Measurements from ENCODE around the gene PERM1. TPM values are rescaled to one million over a fixed set of nuclear protein-coding genes. Genes with fewer than 3 reads are reported as not detected.

The PERM1 gene
- total RNA-seq, 1 experiment from 2014 or later = 0.39 TPM

DNA sequence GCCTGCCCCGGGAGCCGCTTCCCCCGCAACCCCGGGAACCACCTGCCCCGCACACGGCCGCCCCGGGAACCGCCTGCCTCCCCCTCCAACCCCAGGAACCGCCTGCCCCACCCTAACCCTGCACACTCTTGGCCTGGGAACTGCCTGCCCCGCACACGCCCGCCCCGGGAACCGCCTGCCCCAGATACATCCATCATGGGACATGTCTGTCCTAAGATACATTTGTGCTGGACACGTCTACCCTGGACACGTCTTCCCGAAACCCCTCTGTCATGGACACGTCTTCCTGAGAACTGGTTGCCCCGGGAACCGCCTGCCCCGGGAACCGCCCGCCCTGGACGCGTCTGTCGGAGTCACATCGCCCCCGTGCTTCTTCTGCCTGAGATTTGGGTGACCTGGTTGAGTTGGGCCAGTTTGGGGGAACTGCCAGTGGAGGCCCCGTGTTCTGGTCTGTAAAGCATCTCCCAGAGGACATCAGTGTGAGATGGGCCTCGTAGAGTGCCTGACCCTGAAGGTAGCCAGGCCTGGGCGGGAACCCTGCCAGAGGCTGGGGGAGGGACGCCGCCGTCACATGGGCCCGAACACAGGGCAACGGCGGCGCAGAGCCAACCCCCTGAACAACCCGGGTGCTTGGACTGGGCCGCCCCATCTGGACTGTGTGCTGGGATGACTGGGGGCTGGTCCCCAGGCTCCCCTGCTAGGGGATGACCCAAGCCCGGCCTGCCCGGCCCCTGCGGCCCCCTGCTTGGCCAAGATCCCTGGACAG is 3.6 kb downstream of the PERM1 start:
- POLR2A ChIA-PET = no interaction called here
- no peak overlapping the region for H3K9ac ChIP-seq (ENCODE audit: low read length)
- no peak for ATAC-seq
- TF ChIP-seq, protein P1, sequence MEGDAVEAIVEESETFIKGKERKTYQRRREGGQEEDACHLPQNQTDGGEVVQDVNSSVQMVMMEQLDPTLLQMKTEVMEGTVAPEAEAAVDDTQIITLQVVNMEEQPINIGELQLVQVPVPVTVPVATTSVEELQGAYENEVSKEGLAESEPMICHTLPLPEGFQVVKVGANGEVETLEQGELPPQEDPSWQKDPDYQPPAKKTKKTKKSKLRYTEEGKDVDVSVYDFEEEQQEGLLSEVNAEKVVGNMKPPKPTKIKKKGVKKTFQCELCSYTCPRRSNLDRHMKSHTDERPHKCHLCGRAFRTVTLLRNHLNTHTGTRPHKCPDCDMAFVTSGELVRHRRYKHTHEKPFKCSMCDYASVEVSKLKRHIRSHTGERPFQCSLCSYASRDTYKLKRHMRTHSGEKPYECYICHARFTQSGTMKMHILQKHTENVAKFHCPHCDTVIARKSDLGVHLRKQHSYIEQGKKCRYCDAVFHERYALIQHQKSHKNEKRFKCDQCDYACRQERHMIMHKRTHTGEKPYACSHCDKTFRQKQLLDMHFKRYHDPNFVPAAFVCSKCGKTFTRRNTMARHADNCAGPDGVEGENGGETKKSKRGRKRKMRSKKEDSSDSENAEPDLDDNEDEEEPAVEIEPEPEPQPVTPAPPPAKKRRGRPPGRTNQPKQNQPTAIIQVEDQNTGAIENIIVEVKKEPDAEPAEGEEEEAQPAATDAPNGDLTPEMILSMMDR (IDR thresholded peaks at IDR 0.05 in 2 of 3, conservative IDR thresholded peaks at IDR 0.05 in 1 of 3; ENCODE audit: borderline replicate concordance in 1 of 3, insufficient read depth in 1 of 3, low read depth in 2 of 3, low read length in 2 of 3) = no peak
- no peak for TF ChIP-seq POLR2A (IDR thresholded peaks at IDR 0.05; ENCODE audit: borderline replicate concordance, extremely low read depth, insufficient read depth, insufficient read length)
- TF ChIP-seq POLR2AphosphoS5 (IDR thresholded peaks at IDR 0.05; ENCODE audit: low read depth, low read length) = no peak
- TF ChIP-seq SP1 (IDR thresholded peaks at IDR 0.05; ENCODE audit: low read depth) = no peak
- no peak for TF ChIP-seq SRF (IDR thresholded peaks at IDR 0.05; ENCODE audit: low read depth)
- TF ChIP-seq CEBPB (IDR thresholded peaks at IDR 0.05; ENCODE audit: low read depth) = no peak
- no peak for TF ChIP-seq RAD21 (IDR thresholded peaks at IDR 0.05; ENCODE audit: low read depth)
- no peak for TF ChIP-seq FOSL1 (IDR thresholded peaks at IDR 0.05; ENCODE audit: low read depth)
- TF ChIP-seq, protein P2, sequence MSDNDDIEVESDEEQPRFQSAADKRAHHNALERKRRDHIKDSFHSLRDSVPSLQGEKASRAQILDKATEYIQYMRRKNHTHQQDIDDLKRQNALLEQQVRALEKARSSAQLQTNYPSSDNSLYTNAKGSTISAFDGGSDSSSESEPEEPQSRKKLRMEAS (IDR thresholded peaks at IDR 0.05) = no peak
- no peak for TF ChIP-seq ZFX (IDR thresholded peaks at IDR 0.05)
- no peak for TF ChIP-seq ELF1 (IDR thresholded peaks at IDR 0.05; ENCODE audit: borderline replicate concordance, low read depth)
- TF ChIP-seq SIN3A (IDR thresholded peaks at IDR 0.05; ENCODE audit: low read depth) = no peak
- TF ChIP-seq, protein P3, sequence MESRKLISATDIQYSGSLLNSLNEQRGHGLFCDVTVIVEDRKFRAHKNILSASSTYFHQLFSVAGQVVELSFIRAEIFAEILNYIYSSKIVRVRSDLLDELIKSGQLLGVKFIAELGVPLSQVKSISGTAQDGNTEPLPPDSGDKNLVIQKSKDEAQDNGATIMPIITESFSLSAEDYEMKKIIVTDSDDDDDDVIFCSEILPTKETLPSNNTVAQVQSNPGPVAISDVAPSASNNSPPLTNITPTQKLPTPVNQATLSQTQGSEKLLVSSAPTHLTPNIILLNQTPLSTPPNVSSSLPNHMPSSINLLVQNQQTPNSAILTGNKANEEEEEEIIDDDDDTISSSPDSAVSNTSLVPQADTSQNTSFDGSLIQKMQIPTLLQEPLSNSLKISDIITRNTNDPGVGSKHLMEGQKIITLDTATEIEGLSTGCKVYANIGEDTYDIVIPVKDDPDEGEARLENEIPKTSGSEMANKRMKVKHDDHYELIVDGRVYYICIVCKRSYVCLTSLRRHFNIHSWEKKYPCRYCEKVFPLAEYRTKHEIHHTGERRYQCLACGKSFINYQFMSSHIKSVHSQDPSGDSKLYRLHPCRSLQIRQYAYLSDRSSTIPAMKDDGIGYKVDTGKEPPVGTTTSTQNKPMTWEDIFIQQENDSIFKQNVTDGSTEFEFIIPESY (IDR thresholded peaks at IDR 0.05; ENCODE audit: extremely low read depth, insufficient replicate concordance, low read length) = no peak
- no peak for TF ChIP-seq EGR1 (IDR thresholded peaks at IDR 0.05; ENCODE audit: low read depth)
- TF ChIP-seq JUND (IDR thresholded peaks at IDR 0.05) = no peak
- no peak for TF ChIP-seq EZH2 (IDR thresholded peaks at IDR 0.05)
- TF ChIP-seq, protein P4, sequence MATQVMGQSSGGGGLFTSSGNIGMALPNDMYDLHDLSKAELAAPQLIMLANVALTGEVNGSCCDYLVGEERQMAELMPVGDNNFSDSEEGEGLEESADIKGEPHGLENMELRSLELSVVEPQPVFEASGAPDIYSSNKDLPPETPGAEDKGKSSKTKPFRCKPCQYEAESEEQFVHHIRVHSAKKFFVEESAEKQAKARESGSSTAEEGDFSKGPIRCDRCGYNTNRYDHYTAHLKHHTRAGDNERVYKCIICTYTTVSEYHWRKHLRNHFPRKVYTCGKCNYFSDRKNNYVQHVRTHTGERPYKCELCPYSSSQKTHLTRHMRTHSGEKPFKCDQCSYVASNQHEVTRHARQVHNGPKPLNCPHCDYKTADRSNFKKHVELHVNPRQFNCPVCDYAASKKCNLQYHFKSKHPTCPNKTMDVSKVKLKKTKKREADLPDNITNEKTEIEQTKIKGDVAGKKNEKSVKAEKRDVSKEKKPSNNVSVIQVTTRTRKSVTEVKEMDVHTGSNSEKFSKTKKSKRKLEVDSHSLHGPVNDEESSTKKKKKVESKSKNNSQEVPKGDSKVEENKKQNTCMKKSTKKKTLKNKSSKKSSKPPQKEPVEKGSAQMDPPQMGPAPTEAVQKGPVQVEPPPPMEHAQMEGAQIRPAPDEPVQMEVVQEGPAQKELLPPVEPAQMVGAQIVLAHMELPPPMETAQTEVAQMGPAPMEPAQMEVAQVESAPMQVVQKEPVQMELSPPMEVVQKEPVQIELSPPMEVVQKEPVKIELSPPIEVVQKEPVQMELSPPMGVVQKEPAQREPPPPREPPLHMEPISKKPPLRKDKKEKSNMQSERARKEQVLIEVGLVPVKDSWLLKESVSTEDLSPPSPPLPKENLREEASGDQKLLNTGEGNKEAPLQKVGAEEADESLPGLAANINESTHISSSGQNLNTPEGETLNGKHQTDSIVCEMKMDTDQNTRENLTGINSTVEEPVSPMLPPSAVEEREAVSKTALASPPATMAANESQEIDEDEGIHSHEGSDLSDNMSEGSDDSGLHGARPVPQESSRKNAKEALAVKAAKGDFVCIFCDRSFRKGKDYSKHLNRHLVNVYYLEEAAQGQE (IDR thresholded peaks at IDR 0.05; ENCODE audit: low read depth) = no peak
- no peak for TF ChIP-seq ZNF274 (IDR thresholded peaks at IDR 0.05; ENCODE audit: low read depth, low read length)
- H3K9me3 ChIP-seq (ENCODE audit: control insufficient read depth in 1 of 2, insufficient read depth in 1 of 2, low read depth in 1 of 2, low read length in 2 of 2) = no peaks in the 10 kb centered on the region
- H4K20me1 ChIP-seq (ENCODE audit: insufficient read depth) = no peaks in the 10 kb centered on the region
- RAD21 ChIA-PET (ENCODE audit: low non-redundant PET in 1 of 2, low total read pairs in 2 of 2, uncharacterized antibody in 2 of 2, unreplicated experiment in 2 of 2) = no interaction called here
- no peak overlapping the region for H3K4me3 ChIP-seq (replicated peaks in 1 of 2; ENCODE audit: low read depth in 1 of 2, low read length in 2 of 2)
- intact Hi-C loops (cut with micrococcal nuclease) = loop anchor here (5.0 kb wide), 1 partner anchor 139 kb away; the partner anchor contains the start of gene C1orf159
- H3K27ac ChIP-seq (ENCODE audit: low read depth, low read length) = no peak overlapping the region
- no peaks in the 10 kb centered on the region for H3K36me3 ChIP-seq (ENCODE audit: control insufficient read depth in 1 of 2, insufficient read depth in 2 of 2, low read length in 2 of 2)
- no peak overlapping the region for H2AFZ ChIP-seq (ENCODE audit: low read depth, low read length, poor library complexity, severe bottlenecking)
- peaks cover 10 to 22% of the 10 kb centered on the region in 2 experiments for H3K4me1 ChIP-seq (ENCODE audit: control insufficient read depth in 1 of 2, insufficient read depth in 2 of 2, low read length in 2 of 2)
- no peaks in the 10 kb centered on the region for H3K27me3 ChIP-seq (ENCODE audit: insufficient read depth, low read length)
- no peak for DNase-seq (ENCODE audit: low read depth, low spot score)
- no peaks in the 10 kb centered on the region for H3K9me2 ChIP-seq (ENCODE audit: insufficient read depth)
- no peaks in the 10 kb centered on the region for H3K79me2 ChIP-seq (ENCODE audit: insufficient read depth, low read length)
- CTCF ChIA-PET = no interaction called here
- 0 out of 2 replicates have a peak overlapping the region, but pooled peaks have one; percentile 28 for H3K4me2 ChIP-seq (ENCODE audit: low read length)
- BruUV-seq (replicated peaks) = no TSS peak

All from HCT116 (cell line).